ENCODE results near the gene CD2BP2. TPM values are rescaled to one million over a fixed set of nuclear protein-coding genes. Genes with fewer than 3 reads are reported as not detected.

The CD2BP2 gene
- total RNA-seq, 1 experiment from 2014 or later = 30.0 TPM

GRCh38 chr16:30359871-30360170 lies 4.7 kb upstream of the CD2BP2 start:
- Histone ChIP-seq H3K4me2 (ENCODE audit: low read length) (no peak overlapping the region), H3K4me1 (ENCODE audit: insufficient read depth, low read length) (peaks cover 8% of the 10 kb centered on the region; the same call in 1 of the 2 replicates), H3K9me2 (replicated peaks; ENCODE audit: low read length) (no peaks in the 10 kb centered on the region), H3K9ac (ENCODE audit: low read length) (no peak overlapping the region), H3K79me2 (ENCODE audit: low read length) (peaks cover 33% of the 10 kb centered on the region), H3K27me3 (ENCODE audit: low read length) (no peaks in the 10 kb centered on the region), H3K36me3 (ENCODE audit: low read depth, low read length) (no peaks in the 10 kb centered on the region; the same call in 1 of the 2 replicates), H4K20me1 (ENCODE audit: low read length) (no peaks in the 10 kb centered on the region), H3K4me3 (ENCODE audit: low read length) (no peak overlapping the region), H3K27ac (ENCODE audit: low read length) (no peak overlapping the region), H3F3A (ENCODE audit: low read length, unreplicated experiment) (no peaks in the 10 kb centered on the region), H2AFZ (ENCODE audit: low read length) (no peak overlapping the region), H3K9me3 (ENCODE audit: low read length) (no peaks in the 10 kb centered on the region)
- BruUV-seq (replicated peaks) = no TSS peak
- intact Hi-C loops (cut with micrococcal nuclease) = no loop called here
- ChIA-PET CTCF (no interaction called here), POLR2A (ENCODE audit: unreplicated experiment) (no interaction called here)
- TF ChIP-seq EZH2 (IDR thresholded peaks at IDR 0.05; ENCODE audit: low read length, unreplicated experiment) = no peak
- no peak for TF ChIP-seq CTCF (conservative IDR thresholded peaks at IDR 0.05; ENCODE audit: low read depth, low read length)
- TF ChIP-seq EZH2phosphoT487 (IDR thresholded peaks at IDR 0.05; ENCODE audit: borderline replicate concordance, low read length) = no peak
- ATAC-seq (no peak), DNase-seq (no peak)

- H3K9ac ChIP-seq (ENCODE audit: low read length) = no peak overlapping the region
- H3K27ac ChIP-seq (ENCODE audit: low read length) = no peak overlapping the region
- no peaks in the 10 kb centered on the region for H4K20me1 ChIP-seq (ENCODE audit: low read length)
- no peak for DNase-seq
- peaks cover 33% of the 10 kb centered on the region for H3K79me2 ChIP-seq (ENCODE audit: low read length)
- H3K9me2 ChIP-seq (replicated peaks; ENCODE audit: low read length) = no peaks in the 10 kb centered on the region
- H3K9me3 ChIP-seq (ENCODE audit: low read length) = no peaks in the 10 kb centered on the region
- H3F3A ChIP-seq (ENCODE audit: low read length, unreplicated experiment) = no peaks in the 10 kb centered on the region
- no peaks in the 10 kb centered on the region; the same call in 1 of the 2 replicates for H3K36me3 ChIP-seq (ENCODE audit: low read depth, low read length)
- BruUV-seq (replicated peaks) = no TSS peak
- no peaks in the 10 kb centered on the region for H3K27me3 ChIP-seq (ENCODE audit: low read length)
- ChIA-PET CTCF (no interaction called here), POLR2A (ENCODE audit: unreplicated experiment) (no interaction called here)
- H3K4me2 ChIP-seq (ENCODE audit: low read length) = no peak overlapping the region
- no peak for TF ChIP-seq EZH2 (IDR thresholded peaks at IDR 0.05; ENCODE audit: low read length, unreplicated experiment)
- TF ChIP-seq EZH2phosphoT487 (IDR thresholded peaks at IDR 0.05; ENCODE audit: borderline replicate concordance, low read length) = no peak
- no peak for TF ChIP-seq CTCF (conservative IDR thresholded peaks at IDR 0.05; ENCODE audit: low read depth, low read length)
- H2AFZ ChIP-seq (ENCODE audit: low read length) = no peak overlapping the region
- no peak for ATAC-seq
- H3K4me3 ChIP-seq (ENCODE audit: low read length) = no peak overlapping the region
- peaks cover 8% of the 10 kb centered on the region; the same call in 1 of the 2 replicates for H3K4me1 ChIP-seq (ENCODE audit: insufficient read depth, low read length)
- intact Hi-C loops (cut with micrococcal nuclease) = no loop called here
Measured at GRCh38 chr16:30358990-30359870, 4.1 kb upstream of the CD2BP2 start.

GRCh38 chr16:30358577-30358936 lies 3.4 kb upstream of the CD2BP2 start:
- intact Hi-C loops (cut with micrococcal nuclease) = no loop called here
- Histone ChIP-seq H3K27me3 (ENCODE audit: low read length) (no peaks in the 10 kb centered on the region), H3K4me1 (ENCODE audit: insufficient read depth, low read length) (peaks cover 15% of the 10 kb centered on the region), H3K4me3 (ENCODE audit: low read length) (no peak overlapping the region), H3K27ac (ENCODE audit: low read length) (no peak overlapping the region), H3F3A (ENCODE audit: low read length, unreplicated experiment) (no peaks in the 10 kb centered on the region), H3K9me3 (ENCODE audit: low read length) (no peaks in the 10 kb centered on the region), H4K20me1 (ENCODE audit: low read length) (no peaks in the 10 kb centered on the region), H3K4me2 (ENCODE audit: low read length) (no peak overlapping the region), H3K79me2 (ENCODE audit: low read length) (peaks cover 34% of the 10 kb centered on the region), H3K9me2 (replicated peaks; ENCODE audit: low read length) (no peaks in the 10 kb centered on the region), H3K9ac (ENCODE audit: low read length) (no peak overlapping the region), H3K36me3 (ENCODE audit: low read depth, low read length) (no peaks in the 10 kb centered on the region; the same call in 1 of the 2 replicates), H2AFZ (ENCODE audit: low read length) (no peak overlapping the region)
- ATAC-seq (no peak), DNase-seq (no peak)
- POLR2A ChIA-PET (ENCODE audit: unreplicated experiment) = no interaction called here
- CTCF ChIA-PET = no interaction called here
- no TSS peak for BruUV-seq (replicated peaks)
- no peak for TF ChIP-seq EZH2 (IDR thresholded peaks at IDR 0.05; ENCODE audit: low read length, unreplicated experiment)
- no peak for TF ChIP-seq EZH2phosphoT487 (IDR thresholded peaks at IDR 0.05; ENCODE audit: borderline replicate concordance, low read length)

All from PC-3 (cell line).